Stomach (tissue), 4 donors: ENCODE data around the gene PIP4K2A.

ENCODE experiments used
- POLR2A ChIP-seq, 4 donors: fragments of 450-650 bp; IDR thresholded peaks; one replicate each; pipeline ENCODE4 v1.6.1; 2016; ENCODE audit warnings: antibody characterized with exemption in 4 of 4, control low read depth in 2 of 4, mild to moderate bottlenecking in 1 of 4, moderate library complexity in 1 of 4
- POLR2AphosphoS5 ChIP-seq, 3 donors: sonication (generic); formaldehyde crosslinking; IDR thresholded peaks; one replicate each; pipeline ENCODE4 v1.6.1; 2016; ENCODE audit warnings: antibody characterized with exemption in 3 of 3
- TF ChIP-seq, protein P1 (sequence below), 7 experiments: fragments of 450-650 bp in 4 of 7; fragments of 200-600 bp in 3 of 7; sonication (generic) in 3 of 7; IDR thresholded peaks; one replicate each; pipeline ENCODE4 v1.5.1; 2016 to 2019; ENCODE audit warnings: antibody characterized with exemption in 7 of 7, control low read depth in 2 of 7, mild to moderate bottlenecking in 1 of 7

DNA sequence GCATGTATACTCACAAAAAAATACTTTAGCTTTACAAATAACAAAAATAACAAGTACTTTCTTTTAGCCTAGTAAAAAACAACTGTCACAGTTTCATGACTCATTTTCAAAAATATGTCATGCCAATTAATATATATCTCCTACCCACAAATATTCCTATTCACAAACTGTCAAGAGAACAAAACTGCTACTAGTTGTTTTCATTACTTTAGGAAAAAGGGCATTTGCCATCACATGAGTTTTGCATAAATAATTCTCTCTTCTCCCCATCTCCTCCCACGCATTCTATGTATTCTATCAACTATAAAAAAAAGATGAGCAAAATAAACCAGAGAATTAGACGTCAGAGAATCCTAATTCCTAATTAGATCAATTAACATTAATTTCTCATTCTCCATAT lies 87.6 kb downstream of the PIP4K2A start:
- TF ChIP-seq, protein P1, sequence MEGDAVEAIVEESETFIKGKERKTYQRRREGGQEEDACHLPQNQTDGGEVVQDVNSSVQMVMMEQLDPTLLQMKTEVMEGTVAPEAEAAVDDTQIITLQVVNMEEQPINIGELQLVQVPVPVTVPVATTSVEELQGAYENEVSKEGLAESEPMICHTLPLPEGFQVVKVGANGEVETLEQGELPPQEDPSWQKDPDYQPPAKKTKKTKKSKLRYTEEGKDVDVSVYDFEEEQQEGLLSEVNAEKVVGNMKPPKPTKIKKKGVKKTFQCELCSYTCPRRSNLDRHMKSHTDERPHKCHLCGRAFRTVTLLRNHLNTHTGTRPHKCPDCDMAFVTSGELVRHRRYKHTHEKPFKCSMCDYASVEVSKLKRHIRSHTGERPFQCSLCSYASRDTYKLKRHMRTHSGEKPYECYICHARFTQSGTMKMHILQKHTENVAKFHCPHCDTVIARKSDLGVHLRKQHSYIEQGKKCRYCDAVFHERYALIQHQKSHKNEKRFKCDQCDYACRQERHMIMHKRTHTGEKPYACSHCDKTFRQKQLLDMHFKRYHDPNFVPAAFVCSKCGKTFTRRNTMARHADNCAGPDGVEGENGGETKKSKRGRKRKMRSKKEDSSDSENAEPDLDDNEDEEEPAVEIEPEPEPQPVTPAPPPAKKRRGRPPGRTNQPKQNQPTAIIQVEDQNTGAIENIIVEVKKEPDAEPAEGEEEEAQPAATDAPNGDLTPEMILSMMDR (IDR thresholded peaks at IDR 0.05) = no peak
- TF ChIP-seq POLR2A (IDR thresholded peaks at IDR 0.05) = no peak
- TF ChIP-seq POLR2AphosphoS5 (IDR thresholded peaks at IDR 0.05) = no peak
